GM19035 (cell line): ENCODE measurements around the gene GATA5.

Source experiments
- ATAC-seq: cut with Tn5 transposase; IDR thresholded peaks from one replicate; pipeline ENCODE4 v1.9.1; 2021; ENCODE audit not compliant: unreplicated experiment

GATA5 gene

GRCh38 chr20:62488470-62488869 is 12.7 kb upstream of the GATA5 start:
- no peak for ATAC-seq

- no peak for ATAC-seq
Measured at GRCh38 chr20:62487561-62488354, 12.0 kb upstream of the GATA5 start.

- no peak for ATAC-seq
Measured at GRCh38 chr20:62487118-62487517, 11.3 kb upstream of the GATA5 start.

- ATAC-seq, result no peak
Measured at GRCh38 chr20:62486484-62486883, 10.7 kb upstream of the GATA5 start.

GRCh38 chr20:62485701-62486089 is 9.9 kb upstream of the GATA5 start:
- ATAC-seq, result no peak

- no peak for ATAC-seq
Measured at GRCh38 chr20:62485062-62485700, 9.4 kb upstream of the GATA5 start.

GRCh38 chr20:62484478-62484877 is 8.7 kb upstream of the GATA5 start:
- no peak for ATAC-seq

- no peak for ATAC-seq
Measured at GRCh38 chr20:62483613-62484458, 8.0 kb upstream of the GATA5 start.

GRCh38 chr20:62482974-62483373 is 7.2 kb upstream of the GATA5 start:
- ATAC-seq, result no peak

GRCh38 chr20:62482146-62482809 is 6.5 kb upstream of the GATA5 start:
- no peak for ATAC-seq

GRCh38 chr20:62481425-62482145 is 5.8 kb upstream of the GATA5 start:
- no peak for ATAC-seq

- ATAC-seq, result no peak
Measured at GRCh38 chr20:62480318-62480717, 4.5 kb upstream of the GATA5 start.

- no peak for ATAC-seq
Measured at GRCh38 chr20:62479656-62480055, 3.9 kb upstream of the GATA5 start.

- no peak for ATAC-seq
Measured at GRCh38 chr20:62479156-62479555, 3.4 kb upstream of the GATA5 start.

GRCh38 chr20:62477669-62478455 is 2.1 kb upstream of the GATA5 start:
- no peak for ATAC-seq

- no peak for ATAC-seq
Measured at GRCh38 chr20:62476056-62476838, 452 bp upstream of the GATA5 start.

- no peak for ATAC-seq
Measured at GRCh38 chr20:62475027-62475771, 596 bp downstream of the GATA5 start.

- no peak for ATAC-seq
Measured at GRCh38 chr20:62474604-62475026, 1.2 kb downstream of the GATA5 start.
